HG02678 (cell line): Measurements from ENCODE around the gene TMOD1.
"Not testable (repeated sequence)": the region's sequence is repeated elsewhere in the genome, so short reads cannot be mapped to it uniquely, and the experiment has no call there.

Experiments used
- ATAC-seq: cut with Tn5 transposase; IDR thresholded peaks from one replicate; pipeline ENCODE4 v1.9.1; 2021; ENCODE audit warnings: mild to moderate bottlenecking, moderate library complexity; ENCODE audit not compliant: unreplicated experiment

TMOD1 gene

GRCh38 chr9:97564291-97565175 lies 63.1 kb downstream of the TMOD1 start:
- no peak for ATAC-seq

DNA sequence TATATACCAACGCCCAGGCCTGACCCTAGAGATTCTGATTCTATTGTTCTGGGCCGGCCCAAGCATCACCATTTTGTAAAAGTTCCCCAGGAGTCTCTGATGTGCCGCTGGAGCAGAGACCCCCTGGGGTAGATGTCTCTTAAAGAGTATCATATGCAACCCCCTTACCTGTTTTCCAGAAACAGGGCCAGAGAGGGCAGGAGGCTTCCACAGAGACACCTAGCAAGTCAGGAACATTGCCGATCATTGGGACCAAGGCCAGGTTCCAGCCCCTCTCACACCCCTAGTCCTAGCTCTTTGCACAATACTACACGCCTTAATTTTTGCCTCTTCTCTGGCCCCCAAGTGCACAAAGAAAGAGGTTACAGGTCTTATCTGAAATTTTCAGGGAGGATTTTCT lies 63.8 kb downstream of the TMOD1 start:
- ATAC-seq: no peak

- ATAC-seq: no peak
Observed at GRCh38 chr9:97567182-97567893, 65.9 kb downstream of the TMOD1 start.

DNA sequence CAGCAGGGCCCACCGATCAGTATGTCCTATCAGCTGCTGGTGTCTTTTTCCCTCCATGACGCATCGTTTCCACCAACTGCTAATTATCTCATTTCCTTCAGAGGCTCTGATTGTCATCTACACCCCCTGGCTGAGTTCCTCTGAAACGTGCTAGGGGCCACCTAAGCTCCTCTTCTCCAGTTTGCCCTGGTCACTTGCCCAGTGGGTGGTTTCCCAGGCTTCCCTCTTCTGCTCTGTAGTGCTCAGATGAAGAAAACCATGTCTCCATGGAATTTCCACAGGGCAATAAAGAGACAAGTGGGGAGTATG lies 66.4 kb downstream of the TMOD1 start:
- ATAC-seq: no peak

DNA sequence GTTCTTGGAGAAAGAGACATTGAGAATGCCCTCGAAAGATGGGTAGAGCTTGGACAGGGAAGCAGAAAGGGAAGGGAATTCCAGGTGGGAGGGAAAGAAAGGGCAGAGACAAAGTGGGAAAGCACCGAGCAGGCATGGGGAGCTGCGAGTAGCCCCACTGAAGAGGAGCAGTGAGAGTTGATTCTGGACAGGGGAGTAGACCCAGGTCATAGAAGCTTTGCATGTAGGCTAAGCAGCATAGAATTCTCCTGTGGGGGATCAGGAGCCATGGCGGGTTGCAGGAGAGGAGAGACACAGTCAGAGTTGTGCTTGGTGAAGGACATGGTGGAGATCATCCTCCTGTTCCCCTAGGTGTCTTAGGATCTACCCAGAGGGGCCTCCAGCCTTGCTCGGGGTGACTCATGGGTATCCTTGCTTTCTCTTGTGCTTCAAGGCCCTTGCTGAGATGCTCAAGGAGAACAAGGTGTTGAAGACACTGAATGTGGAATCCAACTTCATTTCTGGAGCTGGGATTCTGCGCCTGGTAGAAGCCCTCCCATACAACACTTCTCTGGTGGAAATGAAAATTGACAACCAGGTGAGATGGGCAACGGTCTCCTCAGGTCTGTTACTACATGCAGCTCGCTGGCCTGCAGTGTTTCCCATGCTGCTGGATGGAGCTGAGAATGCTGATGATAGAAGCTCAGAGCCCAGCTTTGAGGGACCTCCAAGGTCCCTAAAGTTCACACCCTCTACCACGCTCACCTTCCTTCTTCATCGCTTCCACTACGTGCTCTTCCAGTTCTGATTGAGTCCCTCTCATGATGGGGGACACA lies 67.2 kb downstream of the TMOD1 start:
- no peak for ATAC-seq

DNA sequence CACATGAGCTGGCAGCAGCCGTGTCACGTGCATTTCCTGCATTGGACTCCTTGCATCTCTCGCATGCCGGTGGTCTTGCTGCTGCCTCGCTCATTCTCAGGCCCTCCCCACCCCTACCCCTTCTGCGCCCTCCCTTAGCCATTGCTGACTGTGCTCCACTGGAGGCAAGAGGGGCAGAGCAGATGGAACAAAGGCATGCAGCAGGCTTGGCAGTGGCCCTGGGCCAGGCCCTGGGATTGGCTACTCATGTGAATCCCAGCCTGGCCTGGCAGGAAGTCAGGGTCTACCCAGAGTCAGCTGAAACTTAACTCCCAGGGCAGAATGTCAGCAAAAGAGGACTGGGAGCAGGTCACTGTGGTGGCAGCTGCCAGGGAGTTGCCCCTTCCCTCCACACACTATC lies 69.4 kb downstream of the TMOD1 start:
- no peak for ATAC-seq

- no peak for ATAC-seq
Observed at GRCh38 chr9:97571664-97572063, 70.2 kb downstream of the TMOD1 start.

- ATAC-seq: no peak
Observed at GRCh38 chr9:97572196-97572891, 70.9 kb downstream of the TMOD1 start.

DNA sequence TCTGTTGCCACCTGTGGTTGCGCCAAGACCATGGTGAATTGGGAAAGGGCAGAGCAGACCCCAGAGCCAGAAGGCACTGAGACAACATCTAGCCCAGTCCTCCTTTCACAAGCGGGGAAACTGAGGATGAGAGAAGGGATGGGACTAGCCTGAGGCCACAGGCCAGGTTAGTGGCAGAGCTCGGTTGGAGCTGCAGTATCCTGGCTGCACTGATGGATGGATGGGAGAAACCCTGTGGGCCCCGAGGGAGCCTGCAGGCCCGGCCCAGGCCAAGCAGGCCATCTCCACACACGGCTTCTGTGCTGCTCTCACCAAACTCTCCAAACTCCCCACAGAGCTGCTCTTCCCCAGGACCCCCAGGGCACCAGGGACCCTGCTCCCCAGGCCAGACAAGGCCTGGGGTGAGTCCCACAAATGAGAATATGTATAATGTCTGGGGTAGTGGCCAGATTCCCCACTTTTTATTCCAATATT lies 71.5 kb downstream of the TMOD1 start:
- ATAC-seq: no peak

DNA sequence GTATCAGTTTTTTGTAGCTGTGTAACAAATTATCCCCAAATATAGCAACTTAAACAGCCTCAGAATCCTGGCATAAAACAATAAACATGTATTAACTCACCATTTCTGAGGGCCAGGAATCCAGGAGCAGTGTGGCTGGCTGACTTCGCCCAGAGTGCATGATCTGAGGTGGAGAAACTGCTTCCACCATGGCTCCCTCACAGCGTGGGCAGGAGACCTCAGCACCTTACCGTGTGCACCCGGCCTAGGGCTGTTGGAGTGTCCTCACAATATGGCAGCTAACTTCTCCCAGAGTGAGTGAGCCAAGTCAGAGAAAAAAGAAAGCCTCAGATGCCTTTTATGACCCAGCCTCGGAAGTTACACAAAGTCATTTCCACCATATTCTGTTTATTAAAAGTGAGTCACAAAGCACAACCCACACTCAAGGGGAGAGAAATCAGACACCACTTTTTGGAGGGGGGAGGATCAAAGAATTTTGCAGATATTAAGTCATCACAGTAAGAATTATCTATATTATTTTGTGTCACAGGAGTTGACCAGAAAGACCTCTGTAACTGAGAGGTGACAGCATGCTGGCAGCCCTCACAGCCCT lies 72.1 kb downstream of the TMOD1 start:
- no peak for ATAC-seq

- not testable (repeated sequence) for ATAC-seq
Observed at GRCh38 chr9:97574101-97574571, 72.7 kb downstream of the TMOD1 start.

DNA sequence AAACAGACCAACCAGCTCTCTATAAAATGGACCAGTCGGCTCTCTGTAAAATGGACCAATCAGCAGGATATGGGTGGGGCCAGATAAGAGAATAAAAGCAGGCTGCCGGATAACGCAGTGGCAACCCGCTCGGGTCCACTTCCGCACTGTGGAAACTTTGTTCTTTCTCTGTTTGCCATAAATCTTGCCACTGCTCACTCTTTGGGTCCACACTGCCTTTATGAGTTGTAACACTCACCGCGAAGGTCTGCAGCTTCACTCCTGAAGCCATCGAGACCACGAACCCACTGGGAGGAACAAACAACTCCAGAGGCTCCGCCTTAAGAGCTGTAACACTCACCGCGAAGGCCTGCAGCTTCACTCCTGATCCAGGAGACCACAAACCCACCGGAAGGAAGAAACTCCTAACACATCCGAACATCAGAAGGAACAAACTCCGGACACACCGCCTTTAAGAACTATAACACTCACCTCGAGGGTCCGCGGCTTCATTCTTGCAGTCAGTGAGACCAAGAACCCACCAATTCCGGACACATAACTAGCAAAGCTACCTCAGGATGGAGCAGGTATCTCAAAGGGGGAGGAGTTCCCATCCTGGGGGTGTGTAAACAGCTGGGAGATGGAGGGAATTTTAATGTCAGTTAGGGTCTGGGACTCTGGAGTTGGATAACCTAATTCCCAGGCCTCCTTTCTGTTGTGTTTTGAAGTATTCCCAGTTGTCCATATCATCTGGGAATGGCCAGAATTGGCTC lies 73.6 kb downstream of the TMOD1 start:
- ATAC-seq: not testable (repeated sequence)

DNA sequence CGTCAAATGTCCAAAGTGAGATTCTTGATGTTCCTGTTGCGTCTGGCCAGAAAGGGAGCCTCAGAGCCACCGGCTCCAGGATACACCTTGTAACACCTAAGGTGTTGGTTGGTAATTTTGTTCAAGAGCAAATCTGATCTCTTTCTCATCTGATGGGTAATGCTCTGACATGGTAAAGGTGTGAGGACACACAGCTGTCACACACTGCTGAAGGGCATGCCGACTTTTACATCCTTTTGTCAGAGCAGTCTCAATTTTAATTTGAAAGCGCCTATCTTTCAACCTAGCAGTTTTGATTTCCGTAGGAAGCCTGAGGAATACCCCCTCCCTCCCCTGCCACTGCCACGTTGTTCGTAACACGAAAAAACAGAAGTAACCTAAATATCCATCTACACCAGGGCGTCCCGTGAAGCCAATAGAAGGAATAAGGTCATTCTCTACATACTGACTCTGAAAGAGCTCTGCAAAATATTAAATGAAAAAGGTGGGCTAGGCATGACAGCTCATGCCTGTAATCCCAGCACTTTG lies 74.3 kb downstream of the TMOD1 start:
- ATAC-seq: no peak

DNA sequence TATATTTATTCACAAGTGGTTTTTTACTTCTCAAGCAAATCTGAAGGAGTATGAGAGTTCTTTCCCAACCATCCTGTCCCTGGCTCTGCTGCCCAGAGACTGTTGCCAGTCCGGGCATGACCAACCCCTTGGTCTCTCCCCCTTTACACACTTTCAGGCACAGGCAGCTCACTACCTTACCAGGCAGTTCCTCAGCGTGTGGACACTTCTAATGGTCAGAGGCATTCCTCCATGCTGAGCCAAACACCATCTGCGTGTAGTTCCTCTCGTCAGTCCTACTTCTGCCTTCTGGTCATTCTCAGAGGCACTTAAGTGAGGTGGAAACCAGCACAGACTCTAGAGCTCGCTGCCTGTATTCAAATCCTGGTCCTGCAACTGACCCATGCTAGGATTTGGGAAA lies 75.6 kb downstream of the TMOD1 start:
- no peak for ATAC-seq

DNA sequence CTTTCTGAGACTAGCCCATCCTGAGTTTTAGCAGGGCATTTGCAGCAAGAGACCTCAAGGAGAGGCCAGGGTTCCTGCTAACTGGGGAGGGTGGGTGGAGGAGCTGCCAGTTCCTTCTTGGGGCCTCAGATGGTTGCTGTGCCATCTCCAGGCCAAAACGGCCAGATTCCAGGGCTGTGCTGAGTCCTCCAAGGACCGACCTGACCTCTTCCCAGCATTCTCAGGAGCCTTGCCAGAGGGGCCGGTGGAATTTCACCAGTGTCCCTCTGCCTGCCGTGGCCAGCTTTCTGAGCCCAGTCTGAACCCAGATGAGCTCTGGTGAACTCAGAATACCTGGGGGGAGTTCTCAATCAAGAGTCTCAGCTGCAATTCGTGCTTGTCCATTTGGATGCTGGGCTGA lies 77.4 kb downstream of the TMOD1 start:
- ATAC-seq: no peak

GRCh38 chr9:97579914-97580313 lies 78.4 kb downstream of the TMOD1 start:
- no peak for ATAC-seq

GRCh38 chr9:97581590-97581989 lies 80.1 kb downstream of the TMOD1 start:
- ATAC-seq: not testable (repeated sequence)

- not testable (repeated sequence) for ATAC-seq
Observed at GRCh38 chr9:97584778-97585177, 83.3 kb downstream of the TMOD1 start.

DNA sequence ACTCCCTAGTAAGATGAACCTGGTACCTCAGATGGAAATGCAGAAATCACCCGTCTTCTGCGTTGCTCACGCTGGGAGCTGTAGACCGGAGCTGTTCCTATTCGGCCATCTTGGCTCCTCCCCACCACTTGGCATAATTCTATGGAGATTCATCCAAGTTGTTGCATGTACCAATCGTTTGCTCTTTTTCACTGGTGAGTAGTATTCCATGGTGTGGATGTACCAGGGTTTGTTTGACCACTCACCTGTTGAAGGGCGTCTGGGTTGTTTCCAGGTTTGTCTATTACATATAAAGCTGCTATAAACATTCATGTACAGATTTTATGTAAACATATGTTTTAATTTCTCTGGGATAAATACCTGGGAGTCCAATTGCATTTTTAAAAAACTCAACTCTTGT lies 85.4 kb downstream of the TMOD1 start:
- ATAC-seq: not testable (repeated sequence)
